NT2/D1 (cell line): ENCODE results near the gene CYP3A5.

Source experiments
- SUZ12 ChIP-seq: IDR thresholded peaks from 2 replicates; pipeline ENCODE4 v1.6.1; 2011; ENCODE audit not compliant: insufficient read length, insufficient read depth; ENCODE audit errors: extremely low read depth
- YY1 ChIP-seq: IDR thresholded peaks from 2 replicates; pipeline ENCODE4 v1.6.1; 2011; ENCODE audit not compliant: insufficient read length, insufficient read depth

GRCh38 chr7:99625321-99625720 is 54.5 kb downstream of the CYP3A5 start:
- no peak for TF ChIP-seq YY1
- TF ChIP-seq SUZ12 = no peak
